Fibroblast of the aortic adventitia (primary cell): ENCODE results near the gene RAPGEF3. TPM values are rescaled to one million over a fixed set of nuclear protein-coding genes. Genes with fewer than 3 reads are reported as not detected.

ENCODE experiments used
- DNase-seq: peaks from one replicate; pipeline ENCODE4 v3.0.0-alpha.2; 2010; ENCODE audit warnings: low read depth
- H3K4me3 ChIP-seq: 2 replicates; pipeline ENCODE4 v1.5.1; 2011; ENCODE audit warnings: low read depth, mild to moderate bottlenecking, control low read depth, low read length, moderate library complexity
- CTCF ChIP-seq: IDR thresholded peaks from 2 replicates; pipeline ENCODE4 v1.5.1; 2011; ENCODE audit warnings: mild to moderate bottlenecking, low read length, control low read depth, inconsistent platforms; ENCODE audit not compliant: insufficient read depth
- total RNA-seq: library from RNA; depleted of rRNA; stranded (reverse); fragments of >200 nt; gene quantifications from 2 replicates; pipeline ENCODE4 v1.2.3, GENCODE V29; 2012; ENCODE audit warnings: low replicate concordance

The RAPGEF3 gene
- total RNA-seq, 1 donor: 5.2 TPM

DNA sequence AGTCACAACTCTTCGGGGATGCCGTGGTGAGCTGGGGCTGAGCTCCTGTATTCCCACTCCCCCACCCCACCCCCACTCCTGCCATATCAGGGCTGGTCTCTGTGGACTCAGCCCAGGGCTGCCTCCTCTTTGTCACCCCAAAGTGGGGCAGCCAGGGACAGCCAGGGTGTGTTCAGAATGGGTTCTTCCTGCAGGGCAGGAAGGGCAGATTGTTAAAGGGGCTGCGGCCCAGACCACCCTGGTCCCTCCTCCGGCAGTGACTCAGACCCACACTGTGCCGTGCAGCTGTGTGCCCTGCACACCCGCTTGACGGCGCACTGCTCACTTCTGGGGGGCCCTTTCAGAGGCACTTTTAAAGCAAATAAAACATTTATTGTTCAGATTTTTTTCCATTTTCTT, 23.7 kb upstream of the RAPGEF3 start:
- no peak overlapping the region for H3K4me3 ChIP-seq
- no peak for TF ChIP-seq CTCF
- DNase-seq: no peak

DNA sequence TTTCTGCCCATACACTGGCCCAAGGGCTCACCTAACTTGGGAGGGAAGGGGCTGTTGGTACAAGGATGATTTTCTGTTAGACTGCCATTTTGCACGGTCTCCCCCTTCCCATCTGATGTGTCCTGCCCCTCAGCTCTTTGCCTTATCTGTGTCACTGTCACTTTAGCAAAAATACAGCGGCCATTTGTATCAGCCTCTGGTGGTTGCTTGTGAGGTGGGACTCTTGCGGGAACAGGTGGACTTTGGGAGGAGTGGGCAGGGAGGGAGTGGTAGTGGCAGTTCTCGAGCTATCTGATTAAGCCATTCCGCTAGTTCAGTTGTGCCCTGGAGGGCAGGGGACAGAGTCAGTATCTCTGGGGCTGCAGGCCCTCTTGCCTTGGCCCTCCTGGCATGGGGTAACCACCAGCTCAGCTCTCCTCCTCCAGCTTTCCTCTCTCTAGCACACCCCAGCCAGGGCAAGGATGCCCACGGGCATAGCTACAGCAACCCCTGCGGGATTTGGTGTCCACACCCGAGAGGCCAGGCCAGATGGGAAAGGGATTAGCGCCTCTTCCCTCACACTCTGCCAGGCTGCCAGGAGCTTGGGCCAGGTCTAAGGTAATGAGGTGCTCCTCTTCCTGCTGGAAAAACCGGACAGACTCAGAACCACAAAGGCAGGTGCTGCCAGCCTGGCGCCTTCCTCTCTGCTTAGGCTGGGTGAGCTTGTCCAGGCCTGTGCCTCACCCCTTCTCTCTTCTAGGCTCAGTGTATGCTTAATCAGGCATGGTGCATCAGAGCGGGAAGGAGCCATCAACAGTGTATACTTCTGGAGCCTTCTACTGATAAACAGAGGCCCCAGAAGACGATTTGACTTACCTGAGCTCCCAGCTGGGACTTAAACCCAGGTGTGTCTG, 23.0 kb upstream of the RAPGEF3 start:
- DNase-seq: no peak
- no peak for TF ChIP-seq CTCF

DNA sequence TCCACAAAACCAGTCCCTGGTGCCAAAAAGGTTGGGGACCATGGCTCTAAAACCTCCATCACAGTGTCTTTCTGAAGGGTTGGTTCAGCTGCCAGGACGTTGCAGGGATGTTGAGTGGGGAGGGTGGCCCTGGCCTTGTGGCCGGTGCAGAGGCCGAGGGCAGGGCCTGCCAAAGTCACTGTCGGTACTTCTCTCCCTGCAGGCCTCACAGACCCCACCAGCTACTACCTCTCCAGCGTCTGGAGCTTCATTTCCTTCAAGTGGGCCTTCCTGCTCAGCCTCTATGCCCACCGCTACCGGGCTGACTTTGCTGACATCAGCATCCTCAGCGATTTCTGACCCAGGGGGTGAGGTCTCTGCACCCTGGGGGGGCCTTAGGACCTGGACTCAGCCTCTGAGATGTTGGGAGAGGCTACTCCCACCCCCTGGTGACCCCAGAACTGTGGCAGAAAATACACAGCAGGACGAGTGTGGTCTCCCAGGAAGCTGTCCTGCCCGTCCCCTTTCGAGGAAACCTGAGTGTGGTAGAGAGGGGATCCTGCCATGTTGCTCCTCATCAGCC, 21.3 kb upstream of the RAPGEF3 start:
- no peak overlapping the region for H3K4me3 ChIP-seq
- DNase-seq: no peak
- TF ChIP-seq CTCF: no peak

More for the DNA sequence above, 23.0 kb upstream of the RAPGEF3 start:
- H3K4me3 ChIP-seq: no peak overlapping the region

GRCh38 chr12:47779301-47779942, 20.7 kb upstream of the RAPGEF3 start:
- H3K4me3 ChIP-seq: no peak overlapping the region
- peak; percentile 90 for DNase-seq
- peak; percentile 94 for TF ChIP-seq CTCF

DNA sequence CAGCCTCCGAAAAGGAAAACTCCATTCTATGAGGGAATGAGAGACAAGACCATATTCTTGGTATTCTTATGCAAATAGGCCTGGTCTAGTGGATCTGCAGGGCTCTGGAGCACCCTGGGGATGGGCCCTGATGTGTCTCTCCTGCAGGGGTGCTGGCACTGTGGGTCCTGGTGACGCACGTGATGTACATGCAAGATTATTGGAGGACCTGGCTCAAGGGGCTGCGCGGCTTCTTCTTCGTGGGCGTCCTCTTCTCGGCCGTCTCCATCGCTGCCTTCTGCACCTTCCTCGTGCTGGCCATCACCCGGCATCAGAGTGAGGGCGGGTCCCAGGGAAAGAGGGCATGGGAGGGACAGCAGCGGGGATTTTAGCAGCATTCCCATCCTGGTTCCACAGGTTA, 20.2 kb upstream of the RAPGEF3 start:
- TF ChIP-seq CTCF: no peak
- no peak overlapping the region for H3K4me3 ChIP-seq
- no peak for DNase-seq

DNA sequence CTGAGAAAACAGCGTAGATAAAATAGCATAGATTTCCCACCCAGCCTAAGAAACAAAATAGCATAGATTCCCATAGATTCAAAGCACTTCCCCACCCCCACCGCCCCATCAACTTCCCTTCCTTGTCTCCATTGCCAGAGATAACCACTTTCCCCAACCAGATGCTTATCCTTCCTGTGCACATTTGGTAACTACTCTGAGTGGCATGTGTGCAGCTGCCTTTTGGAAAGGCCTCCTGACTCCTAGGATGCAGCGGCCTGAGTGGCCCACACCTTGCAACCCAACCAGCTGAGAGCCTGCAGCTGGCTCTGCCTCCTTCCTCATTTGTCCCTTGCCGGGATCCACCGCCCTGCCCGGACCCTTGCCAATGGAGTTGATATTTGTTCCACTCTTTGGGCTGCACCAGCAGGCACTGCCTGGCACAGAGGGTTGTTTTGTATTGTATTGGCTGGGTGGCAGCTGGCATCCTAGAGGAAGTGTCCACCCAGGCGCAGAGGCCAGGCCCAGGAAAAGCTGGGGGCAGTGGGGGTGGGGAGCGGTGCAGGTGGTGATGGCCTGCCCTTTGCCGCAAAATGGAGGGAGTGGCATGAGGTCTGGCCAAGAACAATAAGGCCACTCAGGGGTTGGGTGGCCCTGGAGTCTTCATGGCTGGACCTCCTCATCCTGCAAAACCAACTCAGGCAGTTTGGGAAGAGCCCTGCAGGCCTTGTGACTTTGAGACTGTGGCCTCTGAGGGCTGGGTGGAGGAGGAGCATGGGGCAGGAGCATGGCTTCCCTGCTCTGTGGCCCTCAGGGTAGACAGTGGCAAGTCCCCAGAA, 19.3 kb upstream of the RAPGEF3 start:
- H3K4me3 ChIP-seq: no peak overlapping the region
- no peak for DNase-seq
- TF ChIP-seq CTCF: no peak
